Endothelial cell of umbilical vein (primary cell): ENCODE measurements around the gene GFOD1. TPM values are rescaled to one million over a fixed set of nuclear protein-coding genes. Genes with fewer than 3 reads are reported as not detected.

ENCODE experiments used
- BruUV-seq: library from RNA; stranded (reverse); fragments of 400-500 nt; replicated peaks from 2 replicates; lab custom pipeline; 2021; lab: Mats Ljungman, UMichigan
- CTCF ChIA-PET: fragments of 300-600, 350-600 bp; sonication (Branson Sonifier 250); formaldehyde crosslinking; loops from one replicate; lab custom pipeline; 2021; ENCODE audit warnings: antibody characterized with exemption, inconsistent platforms; lab: Charles Lee
- POLR2A ChIA-PET: fragments of 300-600, 350-600 bp; sonication (Branson Sonifier 250); formaldehyde crosslinking; loops from one replicate; lab custom pipeline; 2021; ENCODE audit warnings: antibody characterized with exemption, inconsistent platforms; lab: Charles Lee
- DNase-seq: peaks from one replicate; pipeline ENCODE4 v3.0.0-alpha.2; 2011; ENCODE audit warnings: low read depth, low spot score
- FAIRE-seq: peaks from 2 replicates; lab custom pipeline; 2011; peaks lifted over from hg19 to GRCh38; lab: Jason Lieb, UNC
- H2AFZ ChIP-seq: 2 replicates; pipeline ENCODE4 v1.6.0; 2012; ENCODE audit warnings: low read depth, low read length, control low read depth, inconsistent platforms
- H3K27ac ChIP-seq: 2 replicates; pipeline ENCODE4 v1.5.1; 2011; ENCODE audit warnings: low read depth, mild to moderate bottlenecking, control low read depth, low read length, moderate library complexity; ENCODE audit not compliant: insufficient read depth
- H3K27me3 ChIP-seq, 2 experiments: 2 replicates each; pipeline versions ENCODE4 v1.6.0 to v1.6.1; 2011; ENCODE audit warnings: low read length in 2 of 2, mixed read lengths in 1 of 2; ENCODE audit not compliant: control insufficient read depth in 2 of 2, insufficient read depth in 2 of 2
- H3K36me3 ChIP-seq, 2 experiments: 2 replicates in 1 of 2; 3 replicates in 1 of 2; pipeline ENCODE4 v1.5.1; 2011; ENCODE audit warnings: low read length in 2 of 2, mild to moderate bottlenecking in 1 of 2, moderate library complexity in 1 of 2; ENCODE audit not compliant: control insufficient read depth in 2 of 2, insufficient read depth in 2 of 2; ENCODE audit errors: extremely low read depth in 1 of 2
- H3K4me1 ChIP-seq: 3 replicates; pipeline ENCODE4 v1.5.1; 2011; ENCODE audit warnings: mild to moderate bottlenecking, low read length; ENCODE audit not compliant: control insufficient read depth, insufficient read depth; ENCODE audit errors: extremely low read depth
- H3K4me2 ChIP-seq: 2 replicates; pipeline ENCODE4 v1.6.1; 2011; ENCODE audit warnings: low read length, control low read depth, mixed read lengths; ENCODE audit not compliant: insufficient read depth
- H3K4me3 ChIP-seq, 3 experiments: fragments of 200-600 bp in 1 of 3; sonication (generic), shearing (Covaris generic) in 1 of 3; replicated peaks in 1 of 3; 2 replicates each; pipeline ENCODE4 v1.5.1; 2011 to 2016; ENCODE audit warnings: control low read depth in 3 of 3, low read length in 3 of 3, mild to moderate bottlenecking in 2 of 3, inconsistent platforms in 1 of 3, low read depth in 1 of 3, moderate library complexity in 1 of 3; ENCODE audit not compliant: insufficient read depth in 1 of 3
- H3K79me2 ChIP-seq: 2 replicates; pipeline ENCODE4 v1.6.0; 2012; ENCODE audit warnings: low read length, inconsistent platforms; ENCODE audit not compliant: control insufficient read depth, insufficient read depth
- H3K9ac ChIP-seq: replicated peaks from 2 replicates; pipeline ENCODE3; 2011; ENCODE audit warnings: low read length, control low read depth; ENCODE audit not compliant: insufficient read depth; ENCODE audit errors: extremely low read depth
- H3K9me1 ChIP-seq: replicated peaks from 3 replicates; pipeline ENCODE4 v1.6.0; 2011; ENCODE audit warnings: mild to moderate bottlenecking, low read length; ENCODE audit not compliant: control insufficient read depth, insufficient read depth; ENCODE audit errors: extremely low read depth
- H3K9me3 ChIP-seq: replicated peaks from 2 replicates; pipeline ENCODE4 v1.5.1; 2012; ENCODE audit warnings: low read length, inconsistent platforms; ENCODE audit not compliant: control insufficient read depth, insufficient read depth
- H4K20me1 ChIP-seq: replicated peaks from 2 replicates; pipeline ENCODE3; 2011; ENCODE audit warnings: mild to moderate bottlenecking, low read length; ENCODE audit not compliant: control insufficient read depth, insufficient read depth; ENCODE audit errors: extremely low read depth
- CTCF ChIP-seq, 2 donors: IDR thresholded peaks; 1 replicate in 1 of 2; 2 replicates in 1 of 2; pipeline ENCODE4 v1.5.1; 2011; ENCODE audit warnings: low read length in 2 of 2, mild to moderate bottlenecking in 2 of 2, moderate library complexity in 2 of 2, control low read depth in 1 of 2, inconsistent platforms in 1 of 2, low read depth in 1 of 2; ENCODE audit not compliant: insufficient read depth in 1 of 2; ENCODE audit errors: extremely low read depth in 1 of 2
- EZH2 ChIP-seq: IDR thresholded peaks from 2 replicates; pipeline ENCODE4 v1.6.1; 2012; ENCODE audit warnings: borderline replicate concordance, low read depth, mild to moderate bottlenecking, moderate library complexity, low read length, inconsistent platforms; ENCODE audit not compliant: severe bottlenecking
- FOS ChIP-seq: IDR thresholded peaks from 2 replicates; pipeline ENCODE4 v1.6.1; 2011; ENCODE audit warnings: mild to moderate bottlenecking, low read length, moderate library complexity, borderline replicate concordance; ENCODE audit not compliant: insufficient read depth
- GATA2 ChIP-seq: IDR thresholded peaks from 2 replicates; pipeline ENCODE4 v1.7.0; 2011; ENCODE audit warnings: low read depth, mild to moderate bottlenecking, moderate library complexity, mixed read lengths, low read length; ENCODE audit not compliant: insufficient read length, insufficient read depth
- JUN ChIP-seq: IDR thresholded peaks from 2 replicates; pipeline ENCODE4 v1.6.1; 2011; ENCODE audit warnings: borderline replicate concordance, low read depth; ENCODE audit not compliant: insufficient read length, insufficient read depth
- MAX ChIP-seq: IDR thresholded peaks from 2 replicates; pipeline ENCODE4 v1.6.1; 2011; ENCODE audit not compliant: insufficient read depth, insufficient read length
- MYC ChIP-seq: IDR thresholded peaks from one replicate; pipeline ENCODE4 v1.6.1; 2011; ENCODE audit warnings: mild to moderate bottlenecking, low read depth, low read length
- POLR2A ChIP-seq: IDR thresholded peaks from 2 replicates; pipeline ENCODE4 v1.6.1; 2012; ENCODE audit warnings: low read depth, mild to moderate bottlenecking, control low read depth, low read length
- POLR2AphosphoS5 ChIP-seq: IDR thresholded peaks from 2 replicates; pipeline ENCODE4 v1.6.1; 2012; ENCODE audit warnings: low read depth, mild to moderate bottlenecking, control low read depth, low read length, moderate library complexity; ENCODE audit not compliant: insufficient read depth
- dilution Hi-C: fragments of 300-500 bp; cut with MboI; formaldehyde crosslinking; loops from one replicate; pipeline ENCODE4 v1.15.0; 2019; ENCODE audit warnings: low sequenced_read_pairs; ENCODE audit not compliant: extremely low pct_ligation_motif_present
- intact Hi-C: fragments of 100-400 bp; cut with micrococcal nuclease; formaldehyde crosslinking; loops from one replicate; pipeline ENCODE4 v1.10.0; 2022
- polyA plus RNA-seq, 4 experiments: library from polyadenylated mRNA; depleted of rRNA in 3 of 4; stranded (reverse) in 3 of 4; unstranded in 1 of 4; fragments of >200 nt; gene quantifications; 2 replicates each; pipeline versions ENCODE4 v1.2.1 to v1.2.3, GENCODE V29; 2011 to 2012; ENCODE audit warnings: missing spikeins in 1 of 4
- total RNA-seq: library from RNA; stranded (reverse); gene quantifications from 2 replicates; pipeline ENCODE4 v1.2.3, GENCODE V29; 2021

The GFOD1 gene
- total and polyA plus RNA-seq, 2 donors (not counting 3 experiments of a cell fraction or from before 2014, with no cell fraction given) = 12.1 to 24.1 TPM

GRCh38 chr6:13479206-13479800 lies 8.1 kb downstream of the GFOD1 start:
- POLR2A ChIA-PET = interaction anchor here (0.7 kb wide), 1 partner anchor 122 kb away, joined by 3 read pairs; no protein-coding TSS in a partner anchor
- Histone ChIP-seq H3K4me2 (no peak overlapping the region), H3K9me1 (no peaks in the 10 kb centered on the region), H3K9ac (no peak overlapping the region), H3K36me3 (peaks cover 0 to 14% of the 10 kb centered on the region in 2 experiments), H3K9me3 (no peaks in the 10 kb centered on the region), H3K4me1 (peaks cover 7% of the 10 kb centered on the region), H3K27ac (no peak overlapping the region), H3K4me3 (no peak overlapping the region), H3K27me3 (no peaks in the 10 kb centered on the region), H2AFZ (no peak overlapping the region), H3K79me2 (peaks cover 28% of the 10 kb centered on the region), H4K20me1 (no peaks in the 10 kb centered on the region)
- DNase-seq (no peak), FAIRE-seq (no peak)
- CTCF ChIA-PET = interaction anchor here (0.9 to 1.3 kb wide), 2 partner anchors 12 to 58 kb away, joined by 5 to 7 read pairs; no protein-coding TSS in a partner anchor
- TF ChIP-seq EZH2 (no peak), POLR2AphosphoS5 (no peak), MAX (no peak), FOS (no peak), MYC (no peak)
- dilution Hi-C loops = no loop called here
- intact Hi-C loops = no loop called here
- no TSS peak for BruUV-seq

GRCh38 chr6:13478525-13478966 lies 8.9 kb downstream of the GFOD1 start:
- H3K36me3 ChIP-seq = peaks cover 0 to 14% of the 10 kb centered on the region in 2 experiments
- H3K4me2 ChIP-seq = no peak overlapping the region
- no peak overlapping the region for H2AFZ ChIP-seq
- peaks cover 24% of the 10 kb centered on the region for H3K79me2 ChIP-seq
- peaks cover 1% of the 10 kb centered on the region for H3K4me1 ChIP-seq
- H3K27ac ChIP-seq = no peak overlapping the region
- H3K9me3 ChIP-seq = no peaks in the 10 kb centered on the region
- intact Hi-C loops (no loop called here), dilution Hi-C loops (no loop called here)
- no TSS peak for BruUV-seq
- no peak for DNase-seq
- CTCF ChIA-PET = interaction anchor here (1.3 kb wide), 1 partner anchor 59 kb away, joined by 7 read pairs; no protein-coding TSS in a partner anchor
- H3K9me1 ChIP-seq = no peaks in the 10 kb centered on the region
- TF ChIP-seq EZH2 (no peak), CTCF (IDR thresholded peaks at IDR 0.05; ENCODE audit: extremely low read depth in 1 of 2, insufficient read depth in 1 of 2, low read depth in 1 of 2, low read length in 2 of 2) (no peak), POLR2AphosphoS5 (no peak), MYC (no peak), GATA2 (no peak), MAX (no peak), POLR2A (no peak), FOS (no peak), JUN (no peak)
- no peak overlapping the region for H3K9ac ChIP-seq
- no peaks in the 10 kb centered on the region for H4K20me1 ChIP-seq
- H3K27me3 ChIP-seq = no peaks in the 10 kb centered on the region
- POLR2A ChIA-PET = no interaction called here
- FAIRE-seq = no peak
- H3K4me3 ChIP-seq = no peak overlapping the region
